GM19193 (cell line): ENCODE results near the gene IL20RB.

ENCODE experiments used
- POLR2A ChIP-seq: IDR thresholded peaks from 4 replicates; pipeline ENCODE4 v1.6.1; 2011; ENCODE audit not compliant: insufficient read depth, insufficient read length; ENCODE audit errors: extremely low read depth

IL20RB gene

DNA sequence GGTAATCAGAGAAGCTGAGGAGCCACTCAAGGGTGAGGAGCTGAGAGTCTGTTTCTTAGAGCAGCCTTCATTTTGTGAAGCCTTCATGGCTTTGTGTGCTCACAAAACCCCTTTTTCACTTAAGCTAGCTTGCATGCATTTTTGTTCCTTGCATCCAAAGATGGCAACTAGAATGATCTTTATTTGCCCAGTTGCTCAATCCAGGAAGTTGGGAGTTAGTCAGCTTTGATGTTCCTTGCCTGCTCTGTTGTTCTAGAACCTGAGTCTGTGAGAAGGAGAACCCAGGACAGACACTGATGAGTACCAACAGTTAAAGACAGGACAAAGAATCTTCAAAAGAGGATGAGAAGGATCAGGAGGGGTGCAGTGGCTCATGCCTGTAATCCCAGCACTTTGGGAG, 81.8 kb downstream of the IL20RB start:
- no peak for TF ChIP-seq POLR2A

DNA sequence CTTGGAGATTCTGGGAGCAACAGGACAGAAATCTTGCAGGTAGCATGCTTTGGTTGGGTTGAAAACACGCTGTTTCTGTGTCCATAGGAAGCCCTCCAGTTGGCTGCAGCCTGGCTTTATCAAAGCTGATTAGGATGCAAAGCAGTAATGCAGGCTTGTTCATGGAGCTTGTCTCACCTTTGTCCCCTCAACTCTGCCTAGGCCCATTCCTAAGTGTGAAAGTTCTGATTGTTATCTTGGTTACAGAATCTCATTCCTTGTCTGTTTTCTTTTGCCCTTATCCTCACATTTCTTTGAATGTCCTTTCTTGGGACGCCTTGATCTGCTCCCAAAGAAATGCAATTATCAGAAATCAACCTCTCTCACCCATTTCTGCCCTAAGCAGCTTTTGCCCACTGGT, 83.5 kb downstream of the IL20RB start:
- TF ChIP-seq POLR2A, result no peak

DNA sequence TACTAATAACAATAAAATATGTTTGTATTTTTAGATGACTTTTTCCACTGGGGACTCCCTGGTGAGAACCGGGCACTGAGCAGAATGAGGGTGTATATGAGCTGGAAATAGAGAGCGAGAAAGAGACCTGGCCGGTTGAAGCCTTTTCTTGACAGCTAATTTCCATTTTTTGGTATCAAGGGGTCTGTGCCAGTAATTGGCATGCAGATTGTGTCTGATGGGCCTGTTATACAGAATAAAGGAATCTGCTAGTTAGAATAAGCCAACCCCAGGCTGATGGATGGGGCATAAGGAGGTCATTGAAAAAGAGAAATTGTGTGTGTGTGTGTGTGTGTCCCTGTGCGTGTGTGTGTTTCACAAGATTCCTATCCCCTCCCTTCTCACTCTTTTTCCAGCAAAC, 83.9 kb downstream of the IL20RB start:
- no peak for TF ChIP-seq POLR2A

DNA sequence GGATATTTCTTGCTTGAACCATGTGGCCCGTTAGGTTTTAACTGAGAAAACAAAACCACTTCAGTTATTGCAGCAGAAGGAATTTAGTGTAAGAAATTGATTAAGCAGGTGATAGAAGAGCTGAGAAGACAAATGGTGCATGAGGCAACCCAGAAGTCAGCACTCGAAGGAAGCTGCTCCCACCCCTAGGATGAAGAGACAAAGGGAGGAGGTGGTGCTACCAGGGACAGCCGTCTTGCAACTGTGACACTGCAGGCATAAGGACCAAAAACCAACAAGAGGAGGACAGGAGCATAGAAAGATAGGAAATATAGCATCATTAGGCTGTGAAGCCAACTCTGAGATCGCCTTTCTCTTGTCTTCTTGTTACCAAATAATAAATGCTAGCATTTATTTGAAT, 89.0 kb downstream of the IL20RB start:
- TF ChIP-seq POLR2A, result no peak

DNA sequence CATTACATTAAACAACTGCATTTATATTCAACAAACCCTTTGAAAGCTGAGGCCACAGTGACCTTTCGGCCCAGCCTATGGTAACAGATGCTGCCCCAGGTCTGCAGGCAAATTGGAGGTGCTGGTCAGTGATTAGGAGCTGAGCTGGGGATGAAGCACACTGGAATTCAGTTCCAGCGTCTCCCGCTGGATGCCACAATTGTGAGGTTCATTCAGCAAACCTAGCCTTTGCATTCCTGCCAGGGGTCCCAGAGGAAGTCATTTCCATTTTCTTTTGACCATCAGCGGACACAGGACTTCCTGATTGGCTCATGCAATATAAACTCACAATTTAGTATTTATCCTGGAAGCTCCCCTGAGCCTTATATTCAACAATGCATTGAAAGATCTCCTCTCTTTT, 89.5 kb downstream of the IL20RB start:
- no peak for TF ChIP-seq POLR2A

DNA sequence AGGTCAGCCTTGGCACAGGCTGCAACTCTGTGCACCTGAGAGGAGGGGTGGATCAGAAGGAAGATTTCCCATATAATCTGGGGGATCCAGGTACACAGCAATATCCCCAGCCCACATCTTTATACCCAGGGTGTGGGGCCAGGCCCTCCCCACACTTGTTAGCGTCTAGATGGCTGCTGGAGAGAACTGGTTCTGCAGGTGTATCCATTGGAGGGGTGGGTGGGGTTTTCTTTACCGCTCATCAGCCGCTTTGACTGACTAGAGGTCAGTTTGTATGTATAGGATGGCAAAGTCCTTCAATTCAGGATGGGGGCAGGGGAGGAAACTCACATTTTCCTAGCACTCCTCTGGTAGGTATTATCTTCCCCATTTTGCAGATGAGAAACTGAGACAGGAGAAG, 92.5 kb downstream of the IL20RB start:
- TF ChIP-seq POLR2A, result no peak

DNA sequence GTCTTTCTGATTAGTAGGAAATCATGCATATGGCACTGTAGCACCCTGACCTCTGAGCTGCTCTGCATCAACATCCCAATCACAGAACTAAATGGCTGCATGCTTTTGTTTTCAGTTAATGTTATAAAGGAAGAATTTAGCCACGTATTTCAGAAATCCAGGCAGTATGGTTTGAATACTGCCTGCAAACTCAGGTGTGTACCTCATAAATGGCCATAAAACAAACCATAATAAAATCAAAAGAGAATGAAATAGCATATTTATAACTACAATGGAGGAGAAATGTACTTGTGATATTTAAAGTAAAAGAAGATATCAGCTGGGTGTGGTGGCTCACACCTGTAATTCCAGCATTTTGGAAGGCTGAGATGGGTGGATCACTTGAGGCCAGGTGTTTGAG, 94.5 kb downstream of the IL20RB start:
- TF ChIP-seq POLR2A, result no peak
